Lung (tissue), 12 donors: ENCODE measurements around the gene GALNS. TPM values are rescaled to one million over a fixed set of nuclear protein-coding genes. Genes with fewer than 3 reads are reported as not detected.

Experiments used
- ATAC-seq: fragments of 200-7000 bp; cut with Tn5 transposase; one replicate; pipeline ENCODE4 v1.9.1; 2020; ENCODE audit warnings: moderate number of reproducible peaks; ENCODE audit not compliant: insufficient read depth, low FRiP score
- DNase-seq, 3 donors: peaks; one replicate each; pipeline ENCODE4 v3.0.0-alpha.2; 2013 to 2017
- H3K27ac ChIP-seq, 2 donors: one replicate each; pipeline ENCODE4 v1.5.1; 2013; ENCODE audit warnings: mild to moderate bottlenecking in 2 of 2, moderate library complexity in 2 of 2, control low read depth in 1 of 2, inconsistent platforms in 1 of 2, low read depth in 1 of 2, low read length in 1 of 2
- H3K27me3 ChIP-seq, 3 donors: one replicate each; pipeline ENCODE4 v1.5.1; 2013; ENCODE audit warnings: low read length in 2 of 3; ENCODE audit not compliant: control insufficient read depth in 3 of 3, insufficient read depth in 3 of 3
- H3K36me3 ChIP-seq, 4 donors: one replicate each; pipeline ENCODE4 v1.5.1; 2013; ENCODE audit warnings: low read length in 4 of 4, mild to moderate bottlenecking in 1 of 4, moderate library complexity in 1 of 4; ENCODE audit not compliant: control insufficient read depth in 4 of 4, insufficient read depth in 4 of 4
- H3K4me1 ChIP-seq, 5 donors: one replicate each; pipeline ENCODE4 v1.5.1; 2013; ENCODE audit warnings: low read length in 5 of 5, mild to moderate bottlenecking in 2 of 5, moderate library complexity in 1 of 5; ENCODE audit not compliant: control insufficient read depth in 5 of 5, insufficient read depth in 5 of 5
- H3K4me3 ChIP-seq: one replicate; pipeline ENCODE4 v1.5.1; 2013; ENCODE audit warnings: mild to moderate bottlenecking, control low read depth, moderate library complexity
- H3K9ac ChIP-seq, 2 donors: one replicate each; pipeline ENCODE4 v1.5.1; 2013; ENCODE audit warnings: low read length in 2 of 2, control low read depth in 1 of 2; ENCODE audit not compliant: insufficient read depth in 1 of 2
- H3K9me3 ChIP-seq, 4 donors: one replicate each; pipeline ENCODE4 v1.5.1; 2013; ENCODE audit warnings: low read length in 3 of 4, mild to moderate bottlenecking in 1 of 4, moderate library complexity in 1 of 4; ENCODE audit not compliant: control insufficient read depth in 4 of 4, insufficient read depth in 3 of 4
- WGBS, 2 donors: extraction: QIAGEN DNeasy Blood & Tissue Kit; methylation state at CpG; one replicate each; pipeline ENCODE4 v1.1.7; 2013; 5-methylcytosine and 5-hydroxymethylcytosine counted together
- polyA plus RNA-seq, 2 donors: library from polyadenylated mRNA; stranded (reverse); fragments of 200-250 nt; gene quantifications; one replicate each; pipeline ENCODE4 v1.2.1, GENCODE V29; 2013
- total RNA-seq, 2 donors: library from RNA; depleted of rRNA in 1 of 2; stranded (reverse); fragments of >200 nt in 1 of 2; gene quantifications; one replicate each; pipeline ENCODE4 v1.2.1, GENCODE V29; 2014 to 2021
- TF ChIP-seq, protein P1 (sequence below): IDR thresholded peaks from 2 replicates; pipeline ENCODE4 v1.5.1; 2012; ENCODE audit warnings: mild to moderate bottlenecking; ENCODE audit errors: control extremely low read depth, extremely low read depth
- donor health status: control.
- donor health status: control.
- donor health status: Bipolar disorder and iron deficiency.
- donor health status: healthy.
- donor health status: DM: yes; HTN: yes; CAD: no.

The GALNS gene
- total and polyA plus RNA-seq, 4 donors, result 21.4 to 61.9 (median 30.3) TPM

DNA sequence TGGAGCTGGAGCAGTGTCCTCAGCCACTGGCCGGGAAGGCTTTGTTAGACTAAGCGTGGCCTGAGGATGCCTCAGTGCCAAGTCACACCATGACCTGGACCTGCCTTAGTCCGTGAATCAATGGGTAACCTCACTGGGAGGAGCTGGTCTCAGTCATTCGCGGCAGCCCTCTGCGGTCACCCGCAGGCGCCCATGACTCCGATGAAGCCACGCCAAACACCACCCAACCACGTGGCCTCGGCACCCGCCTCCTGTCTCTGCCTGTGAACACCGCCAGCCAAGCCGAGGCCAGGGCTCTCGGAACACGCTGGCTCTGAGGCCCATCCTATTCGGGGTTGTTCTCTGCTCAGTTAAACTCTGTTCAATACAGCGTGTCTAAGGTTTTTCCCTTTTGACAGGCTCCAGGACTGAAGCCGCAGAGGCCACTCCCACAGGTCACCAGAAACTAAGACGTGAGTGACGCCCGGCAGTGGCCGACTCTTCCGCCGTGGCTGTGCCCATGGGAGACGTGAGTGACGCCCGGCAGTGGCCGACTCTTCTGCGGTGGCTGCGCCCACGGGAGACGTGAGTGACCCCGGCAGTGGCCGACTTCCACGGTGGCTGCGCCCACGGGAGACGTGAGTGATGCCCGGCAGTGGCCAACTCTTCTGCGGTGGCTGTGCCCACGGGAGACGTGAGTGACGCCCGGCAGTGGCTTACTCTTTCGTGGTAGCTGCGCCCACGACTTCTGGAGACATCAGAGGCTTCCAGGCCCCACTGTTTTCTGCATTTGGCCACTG is 26.6 kb upstream of the GALNS start:
- no peak overlapping the region for H3K4me3 ChIP-seq
- TF ChIP-seq, protein P1, sequence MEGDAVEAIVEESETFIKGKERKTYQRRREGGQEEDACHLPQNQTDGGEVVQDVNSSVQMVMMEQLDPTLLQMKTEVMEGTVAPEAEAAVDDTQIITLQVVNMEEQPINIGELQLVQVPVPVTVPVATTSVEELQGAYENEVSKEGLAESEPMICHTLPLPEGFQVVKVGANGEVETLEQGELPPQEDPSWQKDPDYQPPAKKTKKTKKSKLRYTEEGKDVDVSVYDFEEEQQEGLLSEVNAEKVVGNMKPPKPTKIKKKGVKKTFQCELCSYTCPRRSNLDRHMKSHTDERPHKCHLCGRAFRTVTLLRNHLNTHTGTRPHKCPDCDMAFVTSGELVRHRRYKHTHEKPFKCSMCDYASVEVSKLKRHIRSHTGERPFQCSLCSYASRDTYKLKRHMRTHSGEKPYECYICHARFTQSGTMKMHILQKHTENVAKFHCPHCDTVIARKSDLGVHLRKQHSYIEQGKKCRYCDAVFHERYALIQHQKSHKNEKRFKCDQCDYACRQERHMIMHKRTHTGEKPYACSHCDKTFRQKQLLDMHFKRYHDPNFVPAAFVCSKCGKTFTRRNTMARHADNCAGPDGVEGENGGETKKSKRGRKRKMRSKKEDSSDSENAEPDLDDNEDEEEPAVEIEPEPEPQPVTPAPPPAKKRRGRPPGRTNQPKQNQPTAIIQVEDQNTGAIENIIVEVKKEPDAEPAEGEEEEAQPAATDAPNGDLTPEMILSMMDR, result no peak
- no peak overlapping the region for H3K9ac ChIP-seq
- H3K4me1 ChIP-seq, result peaks cover 0 to 36% (median 15%) of the 10 kb centered on the region in 5 donors
- peaks cover 0 to 6% (median 3%) of the 10 kb centered on the region in 3 donors for H3K27me3 ChIP-seq
- no peak for ATAC-seq
- peaks cover 0 to 9% (median 0%) of the 10 kb centered on the region in 4 donors for H3K36me3 ChIP-seq
- peaks cover 0 to 5% (median 0%) of the 10 kb centered on the region in 4 donors for H3K9me3 ChIP-seq
- DNase-seq, result no peak
- WGBS, 2 donors, result 95 to 97% methylated on average over 49 of the region's 49 CpGs
- H3K27ac ChIP-seq, result no peak overlapping the region

DNA sequence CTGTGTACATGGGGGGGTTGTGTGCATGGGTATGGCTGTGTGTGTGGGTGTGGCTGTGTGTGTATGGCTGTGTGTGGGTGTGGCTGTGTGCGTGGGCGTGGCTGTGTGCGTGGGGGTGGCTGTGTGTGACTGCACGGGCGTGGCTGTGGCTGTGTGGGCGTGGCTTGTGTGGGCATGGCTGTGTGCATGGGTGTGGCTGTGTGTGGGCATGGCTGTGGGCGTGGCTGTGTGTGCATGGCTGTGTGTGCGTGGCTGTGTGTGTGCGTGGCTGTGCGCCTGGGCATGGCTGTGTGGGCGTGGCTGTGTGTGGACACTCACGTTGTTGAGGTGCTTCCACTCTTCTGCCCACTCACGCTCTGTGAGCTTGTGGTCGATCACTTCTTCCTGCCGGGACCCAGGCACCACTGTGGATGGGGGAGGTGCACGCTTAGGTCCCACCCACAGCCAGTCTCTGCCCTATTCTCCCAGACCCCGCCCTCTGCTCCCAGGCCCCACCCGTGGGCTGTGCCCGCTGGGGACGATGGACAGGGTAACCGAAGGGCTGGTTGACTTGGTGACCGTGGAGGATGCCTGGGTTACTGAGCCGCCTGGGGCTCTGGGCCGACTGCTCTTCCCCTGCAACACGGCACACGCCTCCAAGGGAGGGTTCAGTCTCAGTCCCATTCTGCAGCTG is 25.7 kb upstream of the GALNS start:
- Histone ChIP-seq H3K36me3 (peaks cover 0 to 9% (median 0%) of the 10 kb centered on the region in 4 donors), H3K9ac (no peak overlapping the region), H3K27ac (no peak overlapping the region), H3K9me3 (peaks cover 0 to 5% (median 0%) of the 10 kb centered on the region in 4 donors), H3K4me1 (peaks cover 0 to 29% (median 13%) of the 10 kb centered on the region in 5 donors), H3K27me3 (peaks cover 0 to 6% (median 3%) of the 10 kb centered on the region in 3 donors), H3K4me3 (no peak overlapping the region)
- ATAC-seq, result no peak
- TF ChIP-seq, protein P1, result no peak
- 84 to 89% methylated on average over 24 to 26 of the region's 26 CpGs for WGBS, 2 donors
- no peak for DNase-seq

DNA sequence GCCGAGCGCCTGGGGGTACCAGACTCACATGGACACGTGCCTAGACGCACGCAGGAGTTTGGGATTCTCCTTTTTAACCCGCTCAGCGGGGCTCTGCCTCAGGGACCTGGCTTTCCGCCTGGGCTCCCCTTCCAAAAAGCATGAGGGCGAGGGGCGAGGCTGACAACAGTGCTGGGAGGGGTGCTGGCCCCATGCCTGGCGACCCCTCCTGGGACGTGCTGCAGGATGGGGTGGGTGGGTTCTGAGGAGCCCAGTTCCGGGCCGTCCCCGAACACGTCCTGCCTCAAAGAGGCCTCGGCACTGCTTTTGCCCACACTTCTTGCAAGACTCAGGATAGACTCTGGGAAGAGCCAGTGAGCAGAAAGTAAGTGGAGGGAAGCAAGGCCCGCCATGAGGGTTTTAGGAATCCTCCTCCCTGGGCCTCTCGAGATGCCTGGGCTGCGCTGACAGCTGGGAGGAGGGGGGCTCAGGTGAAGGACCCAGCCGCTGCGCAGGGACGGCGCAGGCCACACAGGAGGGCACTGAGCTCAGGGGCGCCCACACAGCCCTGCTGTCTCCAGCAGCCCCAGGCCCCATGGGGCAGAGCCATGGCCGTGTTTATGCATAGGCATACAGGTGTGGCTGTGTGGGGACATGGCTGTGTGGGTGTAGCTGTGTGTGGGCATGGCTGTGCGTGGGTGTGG is 25.1 kb upstream of the GALNS start:
- no peak overlapping the region for H3K9ac ChIP-seq
- H3K27me3 ChIP-seq, result peaks cover 0 to 6% (median 3%) of the 10 kb centered on the region in 3 donors
- 89 to 94% methylated on average over 27 of the region's 27 CpGs for WGBS, 2 donors
- H3K4me3 ChIP-seq, result no peak overlapping the region
- H3K36me3 ChIP-seq, result peaks cover 0 to 10% (median 0%) of the 10 kb centered on the region in 4 donors
- ATAC-seq (no peak), DNase-seq (no peak)
- peaks cover 0 to 5% (median 0%) of the 10 kb centered on the region in 4 donors for H3K9me3 ChIP-seq
- no peak overlapping the region for H3K27ac ChIP-seq
- TF ChIP-seq, protein P1, result no peak
- H3K4me1 ChIP-seq, result peaks cover 0 to 26% (median 13%) of the 10 kb centered on the region in 5 donors
